NCI-H2196 (cell line): ENCODE results near the gene LCN1.

Experiments used
- DNase-seq: peaks from one replicate; lab custom pipeline; 2025; ENCODE audit not compliant: unreplicated experiment; lab: John Stamatoyannopoulos, UW

Gene LCN1

DNA sequence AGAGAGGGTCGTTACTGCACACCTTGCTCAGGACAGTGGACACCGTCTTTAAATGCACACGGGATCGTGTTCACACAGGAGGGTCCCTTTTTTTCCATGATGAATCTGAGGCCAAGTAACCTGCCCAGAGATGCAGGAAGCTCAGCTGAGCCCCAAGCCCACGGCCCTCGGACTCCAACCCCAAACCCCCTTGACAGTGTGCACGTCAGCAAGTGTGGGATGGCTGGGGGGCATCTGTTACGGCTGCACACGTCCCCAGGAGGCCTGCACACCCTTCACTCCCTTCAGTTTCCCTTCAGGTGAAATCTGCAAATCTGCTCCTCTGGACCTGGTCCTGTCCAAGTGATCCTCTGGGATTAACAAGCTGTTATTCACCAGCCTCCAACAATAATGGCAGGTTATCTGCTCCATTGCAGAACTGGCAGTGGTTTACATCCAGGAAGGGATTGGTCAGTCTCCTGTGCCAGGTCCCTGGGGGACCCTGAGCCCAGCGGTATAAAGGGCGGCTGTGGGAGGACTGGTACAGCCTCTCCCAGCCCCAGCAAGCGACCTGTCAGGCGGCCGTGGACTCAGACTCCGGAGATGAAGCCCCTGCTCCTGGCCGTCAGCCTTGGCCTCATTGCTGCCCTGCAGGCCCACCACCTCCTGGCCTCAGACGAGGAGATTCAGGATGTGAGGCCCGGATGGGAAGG, at the start of gene LCN1:
Gene LCN1, plus strand, starts transcription at position 525 of the 692 bp plus-strand sequence. Its CDS starts 58 bp downstream, at position 583.
- DNase-seq: no peak

DNA sequence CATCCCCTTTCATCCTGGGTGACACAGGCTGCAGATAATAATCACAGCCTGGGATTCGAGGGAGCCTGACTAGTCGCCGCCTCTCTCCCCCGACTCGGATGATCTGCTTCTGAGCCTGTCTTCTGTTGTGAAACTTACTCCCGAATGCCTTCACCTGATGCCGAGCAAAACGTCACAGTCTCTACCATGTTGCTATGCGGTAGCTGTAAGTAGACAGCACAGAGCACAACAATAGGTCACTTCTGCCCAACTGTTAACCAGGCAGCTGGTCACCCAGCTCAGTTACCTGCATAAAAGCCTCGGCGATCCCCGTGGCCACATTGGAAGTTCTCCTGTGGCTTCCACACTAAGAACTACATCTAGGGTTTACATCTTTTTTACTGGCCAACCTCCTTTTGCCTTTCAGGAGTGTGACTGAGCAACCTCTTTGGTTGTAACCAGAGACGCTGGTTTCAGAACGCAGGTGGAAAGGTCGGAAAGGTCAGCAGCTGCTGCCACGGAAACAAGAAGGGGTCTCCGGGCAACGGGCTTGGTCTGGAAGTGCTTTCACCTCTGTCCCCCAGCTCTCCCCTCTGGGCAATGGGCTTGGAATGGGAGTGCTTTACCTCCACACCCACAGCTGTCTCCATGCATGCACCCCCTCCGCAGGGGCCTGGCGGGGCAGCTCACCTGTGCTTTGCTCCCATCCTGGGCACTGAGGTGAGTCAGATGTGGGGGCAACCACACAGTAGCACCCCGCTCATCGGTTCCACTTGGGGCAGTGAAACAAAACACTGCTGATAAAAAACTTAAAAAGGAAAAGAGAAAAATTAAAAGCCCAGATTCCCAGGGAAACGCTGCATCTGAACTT, 49.2 kb upstream of the LCN1 start:
- peak; percentile 67 for DNase-seq

DNA sequence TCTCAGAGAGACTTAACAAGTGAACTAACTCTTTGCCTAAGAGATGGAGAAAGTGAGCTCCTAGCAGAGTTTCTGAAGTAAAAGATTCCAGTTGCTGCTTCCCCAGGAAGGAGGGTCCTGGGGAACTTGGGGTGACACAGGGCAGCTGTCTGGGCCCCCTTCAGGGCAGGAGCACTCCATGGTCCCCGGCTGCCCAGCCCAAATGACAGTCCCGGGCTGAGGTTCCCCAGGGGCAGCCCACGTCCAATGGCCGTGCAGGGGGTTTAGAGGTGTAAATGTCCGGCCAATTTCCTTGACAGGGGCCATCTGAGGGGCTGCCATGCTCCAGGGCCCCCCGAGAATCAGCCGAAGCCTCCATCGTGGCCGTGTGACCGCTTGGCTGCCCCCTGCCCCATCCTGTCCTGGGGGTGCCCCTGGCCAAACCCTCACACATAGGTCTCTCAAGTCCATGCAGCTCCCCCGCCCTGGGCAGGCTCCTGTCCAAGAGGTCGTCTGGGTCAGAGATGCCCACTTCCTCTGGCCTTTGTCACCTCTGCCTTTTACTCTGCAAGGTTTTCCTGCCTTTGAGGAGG, 47.2 kb upstream of the LCN1 start:
- DNase-seq: no peak

DNA sequence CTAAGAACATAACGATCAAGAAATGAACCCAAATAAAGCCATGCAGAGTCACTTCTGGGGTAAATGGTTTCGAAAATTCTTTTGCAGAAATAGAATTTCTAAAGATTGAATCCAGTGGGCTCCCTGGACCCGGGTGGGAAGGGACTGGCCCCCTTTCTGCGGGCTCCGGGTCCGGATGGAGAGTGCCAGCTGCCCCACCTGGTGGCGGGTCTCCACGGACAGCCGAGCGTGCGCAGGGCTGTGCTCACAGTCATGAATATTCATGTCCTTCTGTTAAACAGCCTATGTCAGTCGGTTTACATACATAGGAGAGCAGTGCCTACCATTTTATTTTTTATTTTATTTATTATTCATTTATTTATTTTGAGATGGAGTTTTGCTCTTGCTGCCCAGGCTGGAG, 46.3 kb upstream of the LCN1 start:
- peak; percentile 30 for DNase-seq

DNA sequence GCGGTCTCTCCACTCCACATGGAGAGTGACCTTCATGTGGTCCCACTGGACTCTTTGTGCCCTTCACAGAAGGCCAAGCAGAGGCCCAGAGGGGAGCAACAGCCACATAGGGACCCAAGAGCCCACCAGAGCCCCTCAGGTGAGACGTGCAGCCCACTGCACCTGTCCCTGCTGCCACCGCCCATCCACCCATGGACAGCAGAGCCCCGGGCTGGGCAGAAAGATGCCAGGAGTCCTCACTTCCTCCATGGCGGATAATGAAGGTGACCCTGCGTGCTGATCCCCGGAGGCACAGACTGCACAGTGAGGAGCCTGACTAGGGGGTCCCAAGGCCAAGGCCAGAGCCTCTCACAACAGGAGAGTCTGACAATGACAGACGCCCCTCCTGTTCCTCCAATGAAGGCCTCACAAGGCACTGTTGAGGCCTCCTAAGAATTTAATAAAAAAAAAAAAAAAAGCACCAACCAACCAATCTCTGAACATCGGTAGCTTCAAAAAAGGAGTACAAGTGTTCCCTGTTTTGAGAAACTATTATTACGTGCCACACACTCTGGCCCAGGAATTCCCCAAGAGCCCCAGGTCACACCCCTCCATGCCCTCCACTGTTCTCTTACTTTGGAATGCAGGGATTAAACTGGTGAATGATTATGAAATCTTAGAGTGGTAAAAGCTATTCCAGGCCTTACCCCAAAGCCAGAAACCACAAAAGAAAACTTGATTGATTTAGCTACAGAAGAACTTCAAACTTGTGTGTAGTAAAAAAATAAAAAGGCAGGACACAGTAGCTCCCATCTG, 44.5 kb upstream of the LCN1 start:
- no peak for DNase-seq

DNA sequence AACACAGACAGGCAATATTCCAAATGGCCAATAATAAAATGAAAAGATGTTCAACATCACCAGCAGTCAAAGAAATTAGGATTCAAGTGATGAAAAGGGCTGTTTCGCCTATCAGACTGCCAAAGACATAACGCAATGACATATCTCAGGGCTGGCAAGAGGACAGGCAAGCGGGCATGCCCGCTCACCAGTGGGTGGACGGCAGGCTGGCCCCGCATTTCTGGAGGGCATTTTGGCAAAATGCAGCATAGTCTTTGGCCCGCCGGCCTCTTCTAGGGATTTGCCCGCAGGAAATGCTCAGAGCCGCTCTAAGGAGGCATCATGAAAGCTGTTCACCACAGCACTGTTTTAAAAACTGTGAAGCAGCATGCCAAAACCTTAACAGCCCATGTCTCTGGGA, 43.0 kb upstream of the LCN1 start:
- no peak for DNase-seq

DNA sequence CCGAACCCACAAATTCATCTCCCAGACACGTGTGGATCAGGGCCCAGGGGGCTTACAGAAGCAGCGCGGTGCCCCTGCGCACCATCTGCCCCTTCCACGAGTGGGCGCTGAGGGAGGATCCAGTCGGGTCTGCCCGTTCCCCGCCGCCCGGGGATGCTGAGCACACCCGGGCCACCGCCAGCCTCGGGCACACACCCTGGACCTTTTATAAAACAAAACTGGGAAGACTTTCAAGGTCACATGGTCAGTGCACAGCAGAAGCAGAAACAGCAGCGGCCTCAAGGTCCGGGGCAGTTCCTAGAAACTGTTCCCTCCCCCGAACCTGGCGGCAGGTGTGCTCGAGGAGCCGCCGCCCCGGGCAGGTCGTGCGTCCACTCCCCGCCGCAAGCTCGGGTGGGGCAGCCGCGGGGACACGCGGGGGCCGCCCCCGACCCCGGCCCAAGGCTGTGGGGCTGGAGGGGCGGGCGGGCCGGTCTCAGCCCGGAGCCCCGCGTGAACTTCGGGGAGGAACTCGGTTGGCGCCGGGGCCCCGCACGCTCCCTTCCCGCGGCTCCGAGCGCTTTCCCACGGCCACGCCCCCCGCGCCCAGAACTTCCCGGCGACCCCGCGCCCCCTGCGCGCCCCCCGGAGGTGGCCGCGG, 42.3 kb upstream of the LCN1 start:
- peak; percentile 45 for DNase-seq

DNA sequence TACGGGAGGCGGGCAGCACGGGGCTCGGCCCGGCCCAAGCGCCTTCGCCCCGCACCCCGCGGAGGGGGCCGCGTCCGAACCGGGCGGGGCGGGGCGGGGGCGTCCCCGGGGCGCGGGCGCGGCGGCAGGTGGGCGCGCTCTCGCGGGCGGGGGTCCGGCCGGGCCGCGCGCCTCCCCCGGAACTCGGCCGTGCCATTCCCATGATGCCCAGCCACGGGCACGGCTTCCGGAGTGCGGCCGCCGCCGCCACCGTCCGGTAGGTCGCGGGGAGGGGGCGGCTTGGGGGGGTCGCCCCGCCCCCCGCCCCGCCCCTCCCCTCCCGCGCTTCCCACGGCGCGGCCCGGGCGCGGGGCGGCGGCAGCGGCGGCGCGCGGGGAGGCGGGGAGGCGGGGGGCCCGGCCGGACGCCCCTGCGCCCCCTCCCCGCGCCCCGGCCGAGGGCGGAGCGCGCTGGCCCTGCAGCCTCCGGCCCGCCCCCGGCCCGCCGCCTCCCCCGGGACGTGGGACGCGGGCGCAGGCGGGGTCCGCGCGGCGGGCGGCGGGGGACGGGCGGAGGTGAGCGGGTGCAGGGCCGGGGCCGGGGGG, 41.7 kb upstream of the LCN1 start, which contains the start of gene PPP1R26:
Gene PPP1R26, plus strand, starts transcription at position 314 of the 584 bp plus-strand sequence. CDS start 4,729 bp downstream, outside the sequence.
- DNase-seq: peak; percentile 48

DNA sequence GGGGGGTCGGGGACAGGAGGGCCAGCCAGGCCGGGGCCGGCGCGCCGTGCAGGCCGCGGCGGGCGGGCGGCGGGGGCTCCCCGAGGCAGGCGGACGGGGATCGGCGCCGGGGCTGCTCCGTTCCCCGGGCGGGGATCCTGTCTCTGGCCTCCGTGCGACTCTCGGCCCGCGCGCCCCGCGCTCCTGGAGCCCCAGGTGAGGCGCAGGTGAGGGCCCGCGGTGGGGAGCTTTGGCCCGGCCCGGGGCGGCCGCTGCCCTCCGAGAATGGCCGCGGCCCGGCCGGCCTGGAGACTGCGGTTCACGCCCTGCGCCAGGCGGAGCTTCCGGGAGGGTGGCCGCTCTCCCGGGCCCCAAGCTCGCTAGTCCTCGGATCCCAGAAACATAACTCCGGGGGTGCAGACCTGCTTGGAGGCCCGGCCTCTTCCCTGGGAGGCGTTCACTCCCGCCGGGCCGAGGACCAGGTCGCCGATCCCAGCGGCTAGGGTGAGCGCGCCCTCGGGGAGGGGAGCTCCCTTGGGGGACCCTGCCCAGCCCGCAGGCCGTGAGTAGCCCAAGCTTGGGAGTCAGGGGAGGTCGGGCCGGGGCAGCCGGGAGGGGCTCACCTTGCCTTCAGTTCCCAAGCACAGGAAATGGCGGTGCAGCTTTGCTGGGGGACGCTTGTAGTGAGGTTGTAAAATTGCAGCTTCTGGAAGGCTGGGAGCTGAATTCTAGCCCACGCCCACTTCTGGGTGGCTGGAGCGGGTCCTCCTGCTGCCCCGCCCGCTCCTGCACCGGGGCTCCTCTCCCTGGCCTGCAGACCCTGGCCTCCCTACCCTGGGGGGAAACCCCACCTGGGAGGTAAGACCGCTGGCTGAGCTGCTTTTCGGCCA, 40.9 kb upstream of the LCN1 start:
- DNase-seq: peak; percentile 34

DNA sequence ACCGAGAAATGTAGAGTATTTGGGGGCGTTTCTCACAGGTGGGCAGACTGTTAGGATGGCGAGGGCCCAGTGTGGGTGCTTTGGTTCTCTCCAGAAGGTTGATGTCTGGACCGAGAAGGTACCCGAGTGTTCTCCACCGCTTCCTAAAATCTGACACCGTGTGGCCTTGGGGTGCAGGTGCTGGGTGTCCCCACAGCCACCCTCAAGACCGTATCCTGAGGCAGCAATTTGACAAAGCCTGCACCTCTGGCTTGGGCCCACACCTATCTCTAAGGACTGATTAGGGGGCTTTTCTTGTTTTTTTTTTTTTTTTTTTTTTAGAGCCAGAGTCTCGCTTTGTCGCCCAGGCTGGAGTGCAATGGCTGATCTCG, 40.3 kb upstream of the LCN1 start:
- no peak for DNase-seq

DNA sequence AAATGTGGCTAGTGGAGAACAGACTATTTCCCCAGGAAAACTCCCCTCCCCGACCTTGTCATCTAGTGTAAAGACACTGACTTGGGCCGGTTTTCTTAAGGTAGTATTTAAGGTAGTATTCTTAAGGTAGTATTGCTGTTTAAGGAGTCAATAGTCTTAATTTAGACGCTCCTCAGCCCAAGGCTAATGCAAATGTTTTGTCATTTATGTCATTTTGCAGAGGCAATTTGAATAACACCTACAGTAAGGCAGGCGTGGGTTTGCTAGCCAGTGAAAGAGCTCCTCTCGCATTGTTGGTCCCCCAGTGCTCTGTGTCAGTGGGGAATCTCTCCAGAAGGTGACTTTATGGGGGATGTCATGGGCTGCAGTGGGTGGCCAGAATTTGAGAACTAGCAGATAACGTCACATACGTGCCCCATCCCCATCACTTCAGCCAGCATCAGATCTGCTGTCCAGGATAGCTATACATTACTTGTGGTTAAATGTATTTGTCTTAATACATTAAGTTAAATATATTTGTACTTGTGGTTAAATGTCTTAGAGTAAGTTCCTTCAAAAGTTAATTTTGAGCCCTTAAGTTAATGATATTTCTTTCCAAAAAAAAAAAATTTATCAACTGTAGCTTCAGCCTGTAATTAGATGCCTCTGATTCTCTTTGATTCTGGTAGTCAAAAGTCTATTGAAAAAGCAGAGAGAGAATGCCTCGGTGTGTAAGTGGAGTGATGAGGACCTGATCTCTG, 39.1 kb upstream of the LCN1 start:
- no peak for DNase-seq

DNA sequence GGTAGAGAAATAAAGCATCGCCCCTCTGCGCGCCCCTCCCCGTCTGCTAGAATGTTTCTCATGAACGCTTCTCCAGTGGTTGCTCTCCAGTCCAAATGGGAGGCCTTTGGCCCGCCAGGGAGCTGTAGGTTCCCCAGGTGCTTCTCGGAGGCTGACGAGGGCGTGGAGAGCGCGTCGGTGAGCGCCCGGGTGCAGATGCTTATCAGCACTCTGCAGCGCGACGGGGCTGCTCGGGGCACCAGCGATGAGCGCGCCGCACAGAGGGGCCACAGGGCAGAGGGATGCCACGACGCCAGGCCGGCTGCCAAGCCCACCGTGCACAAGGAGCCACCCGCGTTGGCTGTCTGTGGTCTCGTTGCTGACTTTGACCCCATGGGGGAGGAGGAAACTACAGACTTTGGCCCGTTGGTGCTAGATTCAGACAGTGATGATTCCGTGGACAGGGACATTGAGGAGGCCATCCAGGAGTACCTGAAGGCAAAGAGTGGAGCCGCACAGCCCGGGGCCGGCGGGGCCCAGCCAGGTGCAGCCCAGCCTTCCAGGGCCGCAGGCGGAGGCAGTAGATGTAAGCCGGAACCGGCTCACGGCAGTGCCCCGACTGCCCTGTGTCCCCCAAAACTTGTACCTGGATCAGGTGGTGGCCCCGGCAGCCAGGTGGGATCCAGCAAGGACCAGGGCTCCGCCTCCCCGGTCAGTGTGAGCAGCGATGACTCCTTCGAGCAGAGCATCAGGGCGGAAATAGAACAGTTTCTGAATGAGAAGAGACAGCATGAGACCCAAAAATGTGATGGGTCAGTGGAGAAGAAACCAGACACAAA, 36.6 kb upstream of the LCN1 start:
- DNase-seq: no peak

DNA sequence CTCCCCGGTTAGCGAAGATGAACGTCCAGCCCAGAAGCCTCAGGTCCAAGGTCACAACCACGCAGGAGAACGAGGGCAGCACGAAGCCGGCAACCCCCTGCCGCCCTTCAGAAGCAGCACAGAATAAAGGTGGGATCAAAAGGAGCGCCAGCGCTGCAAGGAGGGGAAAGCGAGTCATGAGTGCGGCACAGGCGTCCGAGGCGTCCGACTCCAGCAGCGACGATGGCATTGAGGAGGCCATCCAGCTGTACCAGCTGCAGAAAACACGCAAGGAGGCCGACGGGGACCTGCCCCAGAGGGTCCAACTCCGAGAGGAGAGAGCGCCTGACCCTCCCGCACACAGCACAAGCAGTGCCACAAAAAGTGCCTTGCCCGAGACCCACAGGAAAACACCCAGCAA, 35.9 kb upstream of the LCN1 start:
- no peak for DNase-seq

DNA sequence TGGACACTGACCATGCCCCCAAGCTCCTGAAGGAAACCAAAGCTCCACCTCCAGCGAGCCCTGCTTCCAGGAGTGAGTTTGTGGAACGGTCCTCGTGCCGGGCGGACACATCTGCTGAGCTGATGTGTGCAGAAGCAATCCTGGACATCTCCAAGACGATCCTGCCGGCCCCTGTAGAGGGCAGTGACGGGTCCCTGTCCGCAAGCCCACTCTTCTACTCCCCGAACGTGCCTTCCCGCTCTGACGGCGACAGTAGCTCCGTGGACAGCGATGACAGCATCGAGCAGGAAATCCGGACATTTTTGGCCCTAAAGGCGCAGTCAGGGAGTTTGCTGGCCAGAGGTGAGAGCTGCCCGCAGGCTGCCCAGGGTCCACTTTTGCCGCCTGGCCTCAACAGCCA, 35.4 kb upstream of the LCN1 start:
- no peak for DNase-seq

DNA sequence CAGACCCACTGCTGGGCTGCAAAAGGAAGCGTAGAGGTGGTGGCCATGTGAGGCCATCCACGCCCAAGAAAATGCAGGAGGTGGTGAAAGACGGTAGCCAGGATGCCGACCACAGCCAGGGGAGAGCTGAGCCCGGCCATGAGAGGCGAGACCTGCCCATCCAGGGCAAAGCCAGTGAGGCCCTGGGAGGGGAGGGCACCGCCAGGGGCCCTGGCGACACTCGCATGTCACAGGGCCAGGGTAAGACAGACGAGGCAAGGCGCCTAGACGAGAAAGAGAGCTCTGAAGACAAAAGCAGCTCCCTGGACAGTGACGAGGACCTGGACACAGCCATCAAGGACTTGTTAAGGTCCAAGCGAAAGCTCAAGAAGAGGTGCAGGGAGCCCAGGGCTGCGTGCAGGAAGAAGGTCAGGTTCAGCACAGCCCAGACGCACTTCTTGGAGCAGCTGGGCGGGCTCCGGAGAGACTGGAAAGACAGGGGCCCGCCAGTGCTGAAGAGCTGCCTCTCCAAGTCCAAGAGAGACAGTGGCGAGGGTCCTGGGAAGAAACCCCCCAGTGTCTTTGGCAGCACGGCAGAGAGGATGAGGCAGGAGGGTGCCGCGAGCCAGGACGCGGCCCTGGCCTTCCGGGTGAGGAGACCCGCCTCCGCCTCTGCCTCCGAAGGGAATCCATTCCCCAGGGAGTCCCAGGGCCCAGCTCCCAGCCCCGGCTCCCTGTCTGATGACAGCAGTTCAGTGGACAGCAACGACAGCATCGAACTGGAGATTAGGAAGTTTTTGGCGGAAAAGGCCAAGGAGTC, 34.8 kb upstream of the LCN1 start:
- DNase-seq: no peak

DNA sequence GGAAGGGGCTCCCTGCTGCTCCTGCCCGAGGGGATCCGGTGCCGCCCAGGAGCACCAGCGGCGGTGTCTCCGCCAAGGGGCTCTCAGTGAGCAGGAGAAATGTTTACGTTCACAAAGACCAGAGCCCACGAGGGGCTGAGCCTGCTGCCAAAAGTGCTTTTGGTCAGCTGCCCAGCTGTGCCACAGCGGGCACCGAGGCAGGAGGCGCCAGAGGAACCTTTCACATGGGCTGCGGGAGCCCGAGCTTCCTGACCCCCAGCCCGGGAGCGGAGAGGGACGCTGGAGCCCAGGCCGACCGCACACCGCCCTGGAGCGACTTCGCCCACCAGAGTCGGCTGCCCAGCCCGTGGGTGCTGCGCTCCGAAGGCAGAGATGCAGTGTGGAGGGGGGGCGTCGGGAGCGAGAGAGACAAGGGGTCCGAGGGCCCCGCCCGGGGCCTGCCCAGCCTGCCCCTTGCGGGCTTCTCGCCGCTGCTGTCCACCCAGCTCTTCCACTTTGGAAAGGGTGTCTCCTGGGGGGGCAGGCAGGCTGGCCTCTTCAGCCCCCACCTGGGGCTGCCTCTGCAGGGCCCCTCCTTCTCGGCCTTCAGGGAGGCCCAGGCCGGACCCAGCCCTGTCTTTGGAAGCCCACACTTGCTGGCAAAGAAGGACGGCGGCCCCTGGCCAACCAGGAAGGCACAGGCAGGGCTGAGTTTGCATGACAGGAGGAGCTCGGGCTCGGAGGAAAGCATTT, 33.8 kb upstream of the LCN1 start:
- no peak for DNase-seq

DNA sequence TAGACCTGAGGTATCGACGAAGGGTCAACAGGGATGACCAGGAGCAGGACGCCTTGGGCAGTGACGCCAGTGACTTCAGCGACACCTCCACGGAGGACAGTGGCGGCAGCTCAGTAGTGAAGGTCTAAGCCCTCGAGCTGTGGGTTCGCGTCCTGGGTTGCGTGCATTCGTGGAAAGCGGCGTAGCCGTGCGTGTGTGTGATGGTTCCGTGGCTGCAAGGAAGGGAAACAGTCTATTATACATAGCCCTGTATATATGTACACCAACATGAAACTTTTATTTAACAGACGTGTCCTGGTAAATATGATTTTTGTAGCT, 33.3 kb upstream of the LCN1 start:
- DNase-seq: no peak
